Measurements from ENCODE around the gene JAZF1. TPM values are rescaled to one million over a fixed set of nuclear protein-coding genes. Genes with fewer than 3 reads are reported as not detected.

Gene JAZF1
- total and polyA plus RNA-seq, 2 experiments from 2014 or later: 9.8 to 12.3 TPM

DNA sequence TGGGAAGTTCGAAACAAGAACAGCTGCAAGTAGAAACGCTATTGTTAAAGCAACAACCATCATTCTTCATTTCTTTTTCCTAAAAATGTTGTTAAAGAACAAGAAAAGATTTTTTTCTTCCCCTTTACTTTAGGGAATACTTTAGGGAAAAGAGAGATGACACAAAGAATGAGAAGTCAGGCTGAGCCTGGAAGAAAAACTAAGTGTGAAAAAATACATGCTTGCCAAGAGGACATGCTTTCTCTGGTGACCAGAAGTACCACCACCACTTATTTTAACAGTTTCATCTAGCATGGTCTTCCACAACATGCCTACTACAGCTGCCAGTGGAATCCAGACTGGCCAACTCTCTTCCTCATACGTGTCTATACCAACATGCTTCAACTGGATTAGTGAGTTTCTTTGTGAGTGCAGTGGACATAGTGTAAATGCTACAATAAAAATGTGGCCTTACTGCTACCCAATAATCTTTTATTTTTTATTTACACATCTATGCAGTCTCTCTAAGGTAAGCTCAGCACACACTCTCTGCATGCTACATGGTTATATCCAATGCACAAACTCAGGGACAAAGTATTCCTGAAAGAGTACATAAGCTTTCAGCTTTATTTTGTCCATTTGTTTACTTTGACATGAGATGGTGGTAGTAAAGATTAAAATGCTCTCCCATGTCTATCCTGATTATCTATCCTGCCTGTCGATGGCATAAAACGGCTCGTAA, 244.4 kb downstream of the JAZF1 start:
- no peak for DNase-seq (ENCODE audit: low read depth in 1 of 2, low spot score in 1 of 2)
- Histone ChIP-seq H3K9me3 (ENCODE audit: low read depth) (no peaks in the 10 kb centered on the region), H3K27me3 (no peaks in the 10 kb centered on the region), H3K27ac (no peak overlapping the region), H3K4me3 (no peak overlapping the region), H3K4me1 (ENCODE audit: low read depth) (no peaks in the 10 kb centered on the region), H3K36me3 (no peaks in the 10 kb centered on the region)
- TF ChIP-seq, protein P1, sequence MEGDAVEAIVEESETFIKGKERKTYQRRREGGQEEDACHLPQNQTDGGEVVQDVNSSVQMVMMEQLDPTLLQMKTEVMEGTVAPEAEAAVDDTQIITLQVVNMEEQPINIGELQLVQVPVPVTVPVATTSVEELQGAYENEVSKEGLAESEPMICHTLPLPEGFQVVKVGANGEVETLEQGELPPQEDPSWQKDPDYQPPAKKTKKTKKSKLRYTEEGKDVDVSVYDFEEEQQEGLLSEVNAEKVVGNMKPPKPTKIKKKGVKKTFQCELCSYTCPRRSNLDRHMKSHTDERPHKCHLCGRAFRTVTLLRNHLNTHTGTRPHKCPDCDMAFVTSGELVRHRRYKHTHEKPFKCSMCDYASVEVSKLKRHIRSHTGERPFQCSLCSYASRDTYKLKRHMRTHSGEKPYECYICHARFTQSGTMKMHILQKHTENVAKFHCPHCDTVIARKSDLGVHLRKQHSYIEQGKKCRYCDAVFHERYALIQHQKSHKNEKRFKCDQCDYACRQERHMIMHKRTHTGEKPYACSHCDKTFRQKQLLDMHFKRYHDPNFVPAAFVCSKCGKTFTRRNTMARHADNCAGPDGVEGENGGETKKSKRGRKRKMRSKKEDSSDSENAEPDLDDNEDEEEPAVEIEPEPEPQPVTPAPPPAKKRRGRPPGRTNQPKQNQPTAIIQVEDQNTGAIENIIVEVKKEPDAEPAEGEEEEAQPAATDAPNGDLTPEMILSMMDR (IDR thresholded peaks at IDR 0.05; ENCODE audit: low read depth, low read length): no peak

DNA sequence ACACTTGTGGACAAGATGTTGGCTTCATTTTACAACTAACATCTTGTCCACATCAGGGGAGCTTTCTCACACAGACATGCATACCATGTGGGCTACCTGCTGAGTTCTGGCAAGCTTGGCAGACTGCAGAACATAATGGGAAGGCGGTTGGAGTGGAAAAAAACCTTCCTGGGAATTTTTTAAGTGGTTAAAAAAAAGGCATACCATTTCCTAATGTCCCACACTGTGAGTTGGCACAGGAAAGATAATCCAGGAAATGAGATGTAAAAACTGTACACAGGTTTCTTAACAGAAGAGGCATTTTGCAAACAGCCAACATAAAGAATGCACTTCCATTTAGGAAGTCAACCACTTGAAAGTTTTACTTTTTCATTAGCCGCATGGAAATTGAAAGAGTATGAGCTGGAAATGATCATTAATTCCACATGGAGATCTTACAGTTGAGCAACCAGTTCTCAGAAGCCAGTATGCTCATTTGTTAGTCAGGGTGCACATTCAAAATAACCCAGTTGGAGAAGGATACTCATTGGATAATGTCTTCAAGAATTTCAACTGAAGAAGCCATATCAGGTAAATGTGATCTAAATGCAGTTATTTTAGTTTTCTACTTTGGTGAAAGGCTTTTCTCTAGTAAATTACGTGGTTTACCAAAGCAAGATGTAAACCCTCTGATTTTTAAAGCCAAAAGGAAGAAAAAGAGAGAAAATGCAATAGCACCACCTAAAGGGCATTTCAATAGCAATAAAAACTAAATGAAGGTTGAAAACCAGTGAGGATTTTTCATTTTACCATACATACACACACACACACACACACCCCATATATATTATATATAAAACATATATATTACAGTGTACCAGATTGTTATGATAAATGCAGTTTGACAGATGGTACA, 246.7 kb downstream of the JAZF1 start:
- Histone ChIP-seq H3K27me3 (no peaks in the 10 kb centered on the region), H3K27ac (no peak overlapping the region)

DNA sequence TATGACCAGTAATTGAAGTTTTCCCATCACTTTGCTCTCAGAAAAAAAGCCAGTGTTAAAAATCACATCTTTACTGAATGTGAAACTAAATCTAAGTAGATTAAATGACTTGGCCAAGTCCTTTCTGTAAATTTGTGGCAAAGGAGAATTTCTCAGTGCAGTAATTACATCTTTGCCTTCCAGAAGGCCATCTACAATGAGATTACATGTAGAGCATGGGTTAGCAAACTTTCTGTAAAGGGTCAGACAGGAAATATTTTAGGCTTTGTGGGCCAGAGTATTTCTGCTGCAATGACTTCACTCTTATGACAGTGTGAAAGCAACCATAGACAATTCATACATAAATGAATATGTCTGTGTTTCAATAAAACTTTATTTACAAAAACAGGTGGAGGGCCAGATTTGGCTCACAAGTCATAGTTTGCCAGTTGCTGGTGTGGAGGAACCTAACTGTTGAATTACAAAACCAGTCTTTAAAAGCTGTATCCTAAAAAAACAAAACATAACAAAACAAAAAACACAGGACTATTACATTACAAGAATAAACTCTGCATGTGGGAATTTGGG, 249.6 kb downstream of the JAZF1 start:
- Histone ChIP-seq H3K4me1 (ENCODE audit: low read depth) (no peaks in the 10 kb centered on the region), H3K4me3 (no peak overlapping the region), H3K27me3 (no peaks in the 10 kb centered on the region), H3K36me3 (no peaks in the 10 kb centered on the region), H3K27ac (no peak overlapping the region), H3K9me3 (ENCODE audit: low read depth) (no peaks in the 10 kb centered on the region)
- TF ChIP-seq, protein P1 (IDR thresholded peaks at IDR 0.05; ENCODE audit: low read depth, low read length): no peak
- DNase-seq (ENCODE audit: low read depth in 1 of 2, low spot score in 1 of 2): peak in 1 of 2 donors; percentile 8

More for the DNA sequence above, 246.7 kb downstream of the JAZF1 start:
- H3K4me1 ChIP-seq (ENCODE audit: low read depth): no peaks in the 10 kb centered on the region
- no peak overlapping the region for H3K4me3 ChIP-seq
- H3K9me3 ChIP-seq (ENCODE audit: low read depth): no peaks in the 10 kb centered on the region
- TF ChIP-seq, protein P1 (IDR thresholded peaks at IDR 0.05; ENCODE audit: low read depth, low read length): peak; percentile 39
- peak in 1 of 2 donors; percentile 9 for DNase-seq (ENCODE audit: low read depth in 1 of 2, low spot score in 1 of 2)
- H3K36me3 ChIP-seq: no peaks in the 10 kb centered on the region

DNA sequence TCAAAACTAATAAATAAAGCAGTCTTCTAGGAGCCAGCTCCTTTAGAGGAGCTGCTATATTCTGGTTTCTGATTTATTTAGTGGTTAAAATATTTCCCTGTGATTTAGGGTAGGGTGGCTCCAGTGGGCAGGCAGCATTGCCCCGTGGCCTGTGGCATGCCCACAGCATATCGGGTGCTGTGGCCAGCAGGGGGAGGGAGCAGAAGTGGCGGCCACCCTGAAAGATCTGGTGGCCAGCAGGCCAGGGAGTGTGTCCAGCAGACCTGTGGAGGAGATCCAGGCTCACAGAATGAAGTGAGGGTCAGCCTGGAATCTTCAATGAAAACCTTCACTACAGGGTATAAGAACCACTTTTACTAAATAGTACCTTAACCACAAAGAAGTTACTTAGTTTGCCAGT, 251.5 kb downstream of the JAZF1 start:
- H3K36me3 ChIP-seq: no peaks in the 10 kb centered on the region
- H3K4me3 ChIP-seq: no peak overlapping the region
- H3K27ac ChIP-seq: no peak overlapping the region
- H3K9me3 ChIP-seq (ENCODE audit: low read depth): no peaks in the 10 kb centered on the region
- no peaks in the 10 kb centered on the region for H3K27me3 ChIP-seq
- TF ChIP-seq, protein P1 (IDR thresholded peaks at IDR 0.05; ENCODE audit: low read depth, low read length): no peak
- no peak for DNase-seq (ENCODE audit: low read depth in 1 of 2, low spot score in 1 of 2)
- H3K4me1 ChIP-seq (ENCODE audit: low read depth): no peaks in the 10 kb centered on the region

DNA sequence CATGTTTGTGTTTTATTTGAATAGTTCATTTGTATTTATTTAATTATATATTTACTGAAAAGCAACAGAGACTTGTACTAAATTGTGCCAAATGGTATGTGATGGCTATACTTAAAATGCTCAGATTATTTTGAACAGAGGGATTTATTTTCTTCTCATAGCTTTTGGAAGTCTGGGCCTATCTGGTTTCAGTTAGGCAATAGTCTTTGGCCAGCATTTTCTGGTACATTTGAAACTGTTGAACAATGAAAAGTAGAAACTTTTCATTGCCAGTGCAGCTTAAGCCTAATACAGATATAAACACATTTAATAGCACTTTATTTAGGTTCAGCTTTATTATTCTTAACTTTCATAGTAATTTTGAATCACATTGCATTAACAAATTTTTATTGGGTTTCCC, 252.6 kb downstream of the JAZF1 start:
- H3K4me3 ChIP-seq: no peak overlapping the region
- H3K4me1 ChIP-seq (ENCODE audit: low read depth): no peaks in the 10 kb centered on the region
- H3K9me3 ChIP-seq (ENCODE audit: low read depth): no peaks in the 10 kb centered on the region
- TF ChIP-seq, protein P1 (IDR thresholded peaks at IDR 0.05; ENCODE audit: low read depth, low read length): no peak
- H3K27me3 ChIP-seq: no peaks in the 10 kb centered on the region
- DNase-seq (ENCODE audit: low read depth in 1 of 2, low spot score in 1 of 2): no peak
- no peaks in the 10 kb centered on the region for H3K36me3 ChIP-seq
- no peak overlapping the region for H3K27ac ChIP-seq

Data from cardiac muscle cell (in vitro differentiated cells and primary cell).